GM12878 (cell line): ENCODE measurements around the gene ASB15. TPM values are rescaled to one million over a fixed set of nuclear protein-coding genes. Genes with fewer than 3 reads are reported as not detected.

Source experiments
- ATAC-seq: fragments of 200-7000 bp; cut with Tn5 transposase; 3 replicates; pipeline ENCODE4 v1.9.1; 2020; ENCODE audit warnings: mild to moderate bottlenecking, moderate library complexity
- BruUV-seq: library from RNA; stranded (reverse); fragments of 400-500 nt; replicated peaks from 2 replicates; lab custom pipeline; 2021; lab: Mats Ljungman, UMichigan
- CTCF ChIA-PET: fragments of 300-600 bp; sonication (Branson Sonifier 250); formaldehyde crosslinking; extraction: SDS; loops from one replicate; lab custom pipeline; 2021; ENCODE audit warnings: inconsistent platforms; lab: Yijun Ruan, JAX
- POLR2A ChIA-PET: fragments of 350-600 bp; formaldehyde crosslinking; extraction: SDS; loops from one replicate; lab custom pipeline; 2021; ENCODE audit warnings: inconsistent platforms; lab: Charles Lee
- RAD21 ChIA-PET: fragments of 300-600 bp; sonication (Branson Sonifier 250); formaldehyde crosslinking; loops from one replicate; lab custom pipeline; 2023; ENCODE audit warnings: antibody characterized with exemption; ENCODE audit not compliant: unreplicated experiment; lab: Charles Lee
- SMC1A ChIA-PET: fragments of 300-600 bp; sonication (Branson Sonifier 250); formaldehyde crosslinking; loops from one replicate; lab custom pipeline; 2023; ENCODE audit not compliant: unreplicated experiment, uncharacterized antibody; lab: Charles Lee
- DNase-seq: peaks from one replicate; pipeline ENCODE4 v3.0.0-alpha.2; 2011; ENCODE audit warnings: low read depth, low spot score
- FAIRE-seq: peaks from 3 replicates; lab custom pipeline; 2011; peaks lifted over from hg19 to GRCh38; lab: Jason Lieb, UNC
- H2AFZ ChIP-seq: 2 replicates; pipeline ENCODE4 v1.6.0; 2011; ENCODE audit warnings: low read depth, low read length, control low read depth; ENCODE audit not compliant: control insufficient read depth
- H3K27ac ChIP-seq: 2 replicates; pipeline ENCODE4 v1.5.1; 2011; ENCODE audit warnings: control low read depth; ENCODE audit not compliant: control insufficient read depth, insufficient read depth
- H3K27me3 ChIP-seq, 2 experiments: replicated peaks in 1 of 2; 2 replicates each; pipeline versions ENCODE4 v1.6.0 to v1.6.1; 2011; ENCODE audit warnings: low read length in 1 of 2; ENCODE audit not compliant: control insufficient read depth in 2 of 2, insufficient read depth in 2 of 2
- H3K36me3 ChIP-seq, 2 experiments: 2 replicates each; pipeline ENCODE4 v1.5.1; 2011; ENCODE audit warnings: low read length in 1 of 2; ENCODE audit not compliant: control insufficient read depth in 2 of 2, insufficient read depth in 2 of 2
- H3K4me1 ChIP-seq: 2 replicates; pipeline ENCODE4 v1.6.1; 2011; ENCODE audit warnings: mild to moderate bottlenecking, low read length, moderate library complexity, mixed read lengths; ENCODE audit not compliant: control insufficient read depth, insufficient read depth
- H3K4me2 ChIP-seq: 2 replicates; pipeline ENCODE4 v1.6.0; 2011; ENCODE audit warnings: control low read depth; ENCODE audit not compliant: control insufficient read depth, insufficient read depth
- H3K4me3 ChIP-seq: fragments of 200-600 bp; sonication (generic); 2 replicates; pipeline ENCODE4 v1.5.1; 2016
- H3K79me2 ChIP-seq: 2 replicates; pipeline ENCODE4 v1.6.0; 2011; ENCODE audit warnings: low read length; ENCODE audit not compliant: control insufficient read depth, insufficient read depth
- H3K9ac ChIP-seq: 2 replicates; pipeline ENCODE4 v1.8.0; 2011; ENCODE audit warnings: low read length, control low read depth, mixed read lengths; ENCODE audit not compliant: control insufficient read depth, insufficient read depth
- H3K9me3 ChIP-seq: replicated peaks from 3 replicates; pipeline ENCODE4 v1.5.1; 2011; ENCODE audit warnings: mild to moderate bottlenecking, low read length; ENCODE audit not compliant: control insufficient read depth, insufficient read depth
- H4K20me1 ChIP-seq: 2 replicates; pipeline ENCODE4 v1.6.0; 2011; ENCODE audit not compliant: control insufficient read depth, insufficient read depth
- CBFB ChIP-seq: IDR thresholded peaks from 2 replicates; pipeline ENCODE4 v1.6.1; 2016; ENCODE audit warnings: antibody characterized with exemption, low read depth
- ELK1 ChIP-seq: IDR thresholded peaks from 2 replicates; pipeline ENCODE4 v1.6.1; 2012; ENCODE audit warnings: low read depth, low read length, improper control_type of control experiment
- NR2C1 ChIP-seq: fragments of 450-650 bp; IDR thresholded peaks from 2 replicates; pipeline ENCODE4 v1.6.1; 2017; ENCODE audit warnings: antibody characterized with exemption, mild to moderate bottlenecking, moderate library complexity
- PAX5 ChIP-seq: IDR thresholded peaks from 2 replicates; pipeline ENCODE4 v1.6.1; 2011; ENCODE audit warnings: low read depth, low read length, borderline replicate concordance
- SP1 ChIP-seq: IDR thresholded peaks from one replicate; pipeline ENCODE4 v1.6.1; 2011; ENCODE audit warnings: low read depth, low read length
- STAT3 ChIP-seq: IDR thresholded peaks from 2 replicates; pipeline ENCODE4 v1.6.1; 2011; ENCODE audit warnings: low read depth, low read length, improper control_type of control experiment
- ZNF687 ChIP-seq: fragments of 450-650 bp; IDR thresholded peaks from 2 replicates; pipeline ENCODE4 v1.6.1; 2017; ENCODE audit warnings: mild to moderate bottlenecking, moderate library complexity
- WGBS: methylation state at CpG from one replicate; pipeline ENCODE4 v1.1.6; 2016; ENCODE audit warnings: low lambda C conversion rate; ENCODE audit not compliant: insufficient replicate concordance, insufficient coverage; ENCODE audit errors: missing lambda C conversion rate; 5-methylcytosine and 5-hydroxymethylcytosine counted together
- in situ Hi-C: fragments of 300-500 bp; cut with MboI; formaldehyde crosslinking; loops from 9 replicates; pipeline ENCODE4 v1.14.3; 2018; ENCODE audit warnings: mixed read lengths
- intact Hi-C: fragments of 100-400 bp; cut with micrococcal nuclease; formaldehyde crosslinking; loops from one replicate; pipeline ENCODE4 v1.14.2; 2022; ENCODE audit not compliant: unreplicated experiment
- polyA plus RNA-seq, 11 experiments: library from polyadenylated mRNA; depleted of rRNA in 4 of 11; unstranded in 6 of 11; stranded (reverse) in 5 of 11; fragments of >200 nt; fragmentation: Nextera tagmentation in 4 of 11; fragmentation: Illumina TruSeq in 1 of 11; extraction: Ambion mirVana in 4 of 11; extraction: Trizol in 1 of 11; gene quantifications; 1 replicate in 1 of 11; 2 replicates in 10 of 11; pipeline versions ENCODE4 v1.2.1 to v1.2.3, GENCODE V29; 2011 to 2016; ENCODE audit warnings: inconsistent platforms in 2 of 11, missing spikeins in 2 of 11, low read depth in 1 of 11
- total RNA-seq, 4 experiments: library from RNA; depleted of rRNA in 3 of 4; stranded (reverse); fragments of >200 nt in 3 of 4; fragmentation: Illumina TruSeq in 1 of 4; extraction: Trizol in 1 of 4; gene quantifications; 2 replicates each; pipeline versions ENCODE4 v1.2.1 to v1.2.3, GENCODE V29; 2013 to 2021
- TF ChIP-seq, protein P1 (sequence below): IDR thresholded peaks from 2 replicates; pipeline ENCODE4 v1.6.1; 2011; ENCODE audit warnings: low read depth, low read length, improper control_type of control experiment, borderline replicate concordance
- TF ChIP-seq, protein P2 (sequence below): IDR thresholded peaks from 2 replicates; pipeline ENCODE4 v1.6.1; 2011; ENCODE audit warnings: borderline replicate concordance, low read depth, mild to moderate bottlenecking, moderate library complexity, low read length; ENCODE audit not compliant: insufficient read depth, poor library complexity, severe bottlenecking

The ASB15 gene
- total and polyA plus RNA-seq, 10 of the 15 experiments (the other 5 are each of a cell fraction or from before 2014, with no cell fraction given) = not detected

GRCh38 chr7:123663200-123663599, 61.6 kb downstream of the ASB15 start:
- no peaks in the 10 kb centered on the region for H3K27me3 ChIP-seq
- no peak overlapping the region for H3K4me2 ChIP-seq
- H3K79me2 ChIP-seq = no peaks in the 10 kb centered on the region
- ChIA-PET SMC1A (no interaction called here), RAD21 (no interaction called here), POLR2A (no interaction called here), CTCF (no interaction called here)
- intact Hi-C loops = no loop called here
- no peak overlapping the region for H2AFZ ChIP-seq
- FAIRE-seq (no peak), DNase-seq (no peak), ATAC-seq (no peak)
- WGBS = 65% methylated on average over 6 of the region's 6 CpGs
- no TSS peak for BruUV-seq
- no peaks in the 10 kb centered on the region for H3K36me3 ChIP-seq
- in situ Hi-C loops = no loop called here
- TF ChIP-seq CBFB (no peak), SP1 (no peak), STAT3 (no peak), ZNF687 (no peak), NR2C1 (no peak), ELK1 (no peak), PAX5 (no peak)
- TF ChIP-seq, protein P1, sequence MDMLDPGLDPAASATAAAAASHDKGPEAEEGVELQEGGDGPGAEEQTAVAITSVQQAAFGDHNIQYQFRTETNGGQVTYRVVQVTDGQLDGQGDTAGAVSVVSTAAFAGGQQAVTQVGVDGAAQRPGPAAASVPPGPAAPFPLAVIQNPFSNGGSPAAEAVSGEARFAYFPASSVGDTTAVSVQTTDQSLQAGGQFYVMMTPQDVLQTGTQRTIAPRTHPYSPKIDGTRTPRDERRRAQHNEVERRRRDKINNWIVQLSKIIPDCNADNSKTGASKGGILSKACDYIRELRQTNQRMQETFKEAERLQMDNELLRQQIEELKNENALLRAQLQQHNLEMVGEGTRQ = no peak
- TF ChIP-seq, protein P2, sequence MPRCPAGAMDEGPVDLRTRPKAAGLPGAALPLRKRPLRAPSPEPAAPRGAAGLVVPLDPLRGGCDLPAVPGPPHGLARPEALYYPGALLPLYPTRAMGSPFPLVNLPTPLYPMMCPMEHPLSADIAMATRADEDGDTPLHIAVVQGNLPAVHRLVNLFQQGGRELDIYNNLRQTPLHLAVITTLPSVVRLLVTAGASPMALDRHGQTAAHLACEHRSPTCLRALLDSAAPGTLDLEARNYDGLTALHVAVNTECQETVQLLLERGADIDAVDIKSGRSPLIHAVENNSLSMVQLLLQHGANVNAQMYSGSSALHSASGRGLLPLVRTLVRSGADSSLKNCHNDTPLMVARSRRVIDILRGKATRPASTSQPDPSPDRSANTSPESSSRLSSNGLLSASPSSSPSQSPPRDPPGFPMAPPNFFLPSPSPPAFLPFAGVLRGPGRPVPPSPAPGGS = no peak
- H3K27ac ChIP-seq = no peak overlapping the region
- H3K4me1 ChIP-seq = no peaks in the 10 kb centered on the region
- H3K4me3 ChIP-seq = no peak overlapping the region
- no peak overlapping the region for H3K9ac ChIP-seq
- H4K20me1 ChIP-seq = no peaks in the 10 kb centered on the region
- no peaks in the 10 kb centered on the region for H3K9me3 ChIP-seq
